ENCODE data around the gene THRA. TPM values are rescaled to one million over a fixed set of nuclear protein-coding genes. Genes with fewer than 3 reads are reported as not detected.
A peak's percentile ranks its signal among the peaks of the same experiment; 100 is the strongest.

THRA gene
- total and polyA plus RNA-seq, 9 of the 15 experiments (the other 6 are each of a cell fraction or from before 2014, with no cell fraction given): 0.34 to 23.4 (median 12.7) TPM

DNA sequence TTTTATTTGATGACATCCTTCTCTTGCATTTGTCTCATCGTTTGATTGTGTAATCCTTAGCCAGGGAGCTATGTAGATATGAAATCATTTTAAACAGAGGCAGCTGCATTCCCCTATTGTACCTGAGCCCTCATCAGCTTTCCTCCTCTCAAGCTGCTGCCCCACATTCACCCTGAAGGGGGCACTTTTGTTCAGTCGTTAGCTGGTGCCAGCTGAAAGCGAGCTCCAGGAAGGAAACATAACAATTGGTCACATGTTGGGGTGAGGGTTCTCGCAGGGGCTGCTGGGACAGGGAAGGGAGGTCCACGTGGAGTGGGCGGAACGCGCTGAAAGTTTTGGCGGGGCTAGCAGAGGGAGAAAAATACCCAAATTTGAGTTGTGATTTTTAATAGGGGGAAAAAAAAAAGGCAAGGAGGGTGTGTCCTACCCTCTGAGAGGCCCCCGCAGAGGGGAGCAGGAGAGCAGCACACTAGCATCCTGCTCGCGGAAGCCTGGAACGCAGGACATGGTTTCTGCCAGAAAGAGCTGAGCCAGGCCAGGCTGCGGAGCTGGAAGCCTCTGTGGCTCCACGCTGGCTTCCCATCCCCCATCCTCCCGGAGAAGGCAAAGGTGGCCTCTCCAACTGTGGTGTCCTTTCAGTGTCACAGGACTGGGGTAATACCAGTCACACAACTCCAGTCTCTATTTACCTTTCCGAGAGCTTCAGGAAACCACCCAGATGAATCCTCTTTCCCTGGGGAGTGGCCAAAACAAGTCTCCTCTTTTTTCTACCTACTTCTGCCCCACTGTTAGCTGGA, 50.5 kb downstream of the THRA start (continued):
- TF ChIP-seq ZBTB8A (IDR thresholded peaks at IDR 0.05; ENCODE audit: partially characterized antibody) (no peak), PHB (CRISPR knock-in tag; IDR thresholded peaks at IDR 0.05) (no peak), HNRNPUL1 (IDR thresholded peaks at IDR 0.05; ENCODE audit: low read length) (0 out of 2 replicates have a peak, but pooled peaks have one; percentile 68), ZNF444 (CRISPR knock-in tag; IDR thresholded peaks at IDR 0.05) (no peak), ILF3 (IDR thresholded peaks at IDR 0.05; ENCODE audit: borderline replicate concordance) (no peak), FUS (optimal IDR thresholded peaks at IDR 0.05; ENCODE audit: low read depth, low read length) (no peak), FOSL1 (tag; conservative IDR thresholded peaks at IDR 0.05) (no peak), CBX1 (IDR thresholded peaks at IDR 0.05; ENCODE audit: low read depth) (0 out of 2 replicates have a peak, but pooled peaks have one; percentile 61), RBM39 (optimal IDR thresholded peaks at IDR 0.05; ENCODE audit: low read depth, low read length) (no peak), ZFPM2 (CRISPR knock-in tag; IDR thresholded peaks at IDR 0.05) (no peak), ZC3H4 (CRISPR knock-in tag; IDR thresholded peaks at IDR 0.05; ENCODE audit: borderline replicate concordance) (no peak), EZH2 (IDR thresholded peaks at IDR 0.05; ENCODE audit: borderline replicate concordance, low read depth, low read length) (no peak), SNRNP70 (optimal IDR thresholded peaks at IDR 0.05; ENCODE audit: low read depth, low read length) (no peak), NCOA2 (IDR thresholded peaks at IDR 0.05; ENCODE audit: partially characterized antibody in 2 of 2) (no peak), MIER1 (IDR thresholded peaks at IDR 0.05; ENCODE audit: low read depth) (no peak), CTBP1 (IDR thresholded peaks at IDR 0.05; ENCODE audit: borderline replicate concordance) (peak; percentile 41; the same call in 1 of the 2 replicates), NCOA4 (IDR thresholded peaks at IDR 0.05; ENCODE audit: partially characterized antibody) (no peak), CSDE1 (IDR thresholded peaks at IDR 0.05) (no peak), RBFOX2 (IDR thresholded peaks at IDR 0.05; ENCODE audit: low read depth, low read length) (peak; percentile 75), NELFE (IDR thresholded peaks at IDR 0.05; ENCODE audit: insufficient read depth, insufficient read length) (no peak), ZNF316 (IDR thresholded peaks at IDR 0.05) (no peak)
- TF ChIP-seq, protein P1, sequence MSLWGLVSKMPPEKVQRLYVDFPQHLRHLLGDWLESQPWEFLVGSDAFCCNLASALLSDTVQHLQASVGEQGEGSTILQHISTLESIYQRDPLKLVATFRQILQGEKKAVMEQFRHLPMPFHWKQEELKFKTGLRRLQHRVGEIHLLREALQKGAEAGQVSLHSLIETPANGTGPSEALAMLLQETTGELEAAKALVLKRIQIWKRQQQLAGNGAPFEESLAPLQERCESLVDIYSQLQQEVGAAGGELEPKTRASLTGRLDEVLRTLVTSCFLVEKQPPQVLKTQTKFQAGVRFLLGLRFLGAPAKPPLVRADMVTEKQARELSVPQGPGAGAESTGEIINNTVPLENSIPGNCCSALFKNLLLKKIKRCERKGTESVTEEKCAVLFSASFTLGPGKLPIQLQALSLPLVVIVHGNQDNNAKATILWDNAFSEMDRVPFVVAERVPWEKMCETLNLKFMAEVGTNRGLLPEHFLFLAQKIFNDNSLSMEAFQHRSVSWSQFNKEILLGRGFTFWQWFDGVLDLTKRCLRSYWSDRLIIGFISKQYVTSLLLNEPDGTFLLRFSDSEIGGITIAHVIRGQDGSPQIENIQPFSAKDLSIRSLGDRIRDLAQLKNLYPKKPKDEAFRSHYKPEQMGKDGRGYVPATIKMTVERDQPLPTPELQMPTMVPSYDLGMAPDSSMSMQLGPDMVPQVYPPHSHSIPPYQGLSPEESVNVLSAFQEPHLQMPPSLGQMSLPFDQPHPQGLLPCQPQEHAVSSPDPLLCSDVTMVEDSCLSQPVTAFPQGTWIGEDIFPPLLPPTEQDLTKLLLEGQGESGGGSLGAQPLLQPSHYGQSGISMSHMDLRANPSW (CRISPR knock-in tag; IDR thresholded peaks at IDR 0.05): no peak
- TF ChIP-seq, protein P2, sequence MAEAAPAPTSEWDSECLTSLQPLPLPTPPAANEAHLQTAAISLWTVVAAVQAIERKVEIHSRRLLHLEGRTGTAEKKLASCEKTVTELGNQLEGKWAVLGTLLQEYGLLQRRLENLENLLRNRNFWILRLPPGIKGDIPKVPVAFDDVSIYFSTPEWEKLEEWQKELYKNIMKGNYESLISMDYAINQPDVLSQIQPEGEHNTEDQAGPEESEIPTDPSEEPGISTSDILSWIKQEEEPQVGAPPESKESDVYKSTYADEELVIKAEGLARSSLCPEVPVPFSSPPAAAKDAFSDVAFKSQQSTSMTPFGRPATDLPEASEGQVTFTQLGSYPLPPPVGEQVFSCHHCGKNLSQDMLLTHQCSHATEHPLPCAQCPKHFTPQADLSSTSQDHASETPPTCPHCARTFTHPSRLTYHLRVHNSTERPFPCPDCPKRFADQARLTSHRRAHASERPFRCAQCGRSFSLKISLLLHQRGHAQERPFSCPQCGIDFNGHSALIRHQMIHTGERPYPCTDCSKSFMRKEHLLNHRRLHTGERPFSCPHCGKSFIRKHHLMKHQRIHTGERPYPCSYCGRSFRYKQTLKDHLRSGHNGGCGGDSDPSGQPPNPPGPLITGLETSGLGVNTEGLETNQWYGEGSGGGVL (CRISPR knock-in tag; IDR thresholded peaks at IDR 0.05): no peak
- TF ChIP-seq, protein P3, sequence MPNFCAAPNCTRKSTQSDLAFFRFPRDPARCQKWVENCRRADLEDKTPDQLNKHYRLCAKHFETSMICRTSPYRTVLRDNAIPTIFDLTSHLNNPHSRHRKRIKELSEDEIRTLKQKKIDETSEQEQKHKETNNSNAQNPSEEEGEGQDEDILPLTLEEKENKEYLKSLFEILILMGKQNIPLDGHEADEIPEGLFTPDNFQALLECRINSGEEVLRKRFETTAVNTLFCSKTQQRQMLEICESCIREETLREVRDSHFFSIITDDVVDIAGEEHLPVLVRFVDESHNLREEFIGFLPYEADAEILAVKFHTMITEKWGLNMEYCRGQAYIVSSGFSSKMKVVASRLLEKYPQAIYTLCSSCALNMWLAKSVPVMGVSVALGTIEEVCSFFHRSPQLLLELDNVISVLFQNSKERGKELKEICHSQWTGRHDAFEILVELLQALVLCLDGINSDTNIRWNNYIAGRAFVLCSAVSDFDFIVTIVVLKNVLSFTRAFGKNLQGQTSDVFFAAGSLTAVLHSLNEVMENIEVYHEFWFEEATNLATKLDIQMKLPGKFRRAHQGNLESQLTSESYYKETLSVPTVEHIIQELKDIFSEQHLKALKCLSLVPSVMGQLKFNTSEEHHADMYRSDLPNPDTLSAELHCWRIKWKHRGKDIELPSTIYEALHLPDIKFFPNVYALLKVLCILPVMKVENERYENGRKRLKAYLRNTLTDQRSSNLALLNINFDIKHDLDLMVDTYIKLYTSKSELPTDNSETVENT (CRISPR knock-in tag; IDR thresholded peaks at IDR 0.05): no peak

Measured in K562 (cell line).